ENCODE measurements around the gene PLPP1.

Gene PLPP1

DNA sequence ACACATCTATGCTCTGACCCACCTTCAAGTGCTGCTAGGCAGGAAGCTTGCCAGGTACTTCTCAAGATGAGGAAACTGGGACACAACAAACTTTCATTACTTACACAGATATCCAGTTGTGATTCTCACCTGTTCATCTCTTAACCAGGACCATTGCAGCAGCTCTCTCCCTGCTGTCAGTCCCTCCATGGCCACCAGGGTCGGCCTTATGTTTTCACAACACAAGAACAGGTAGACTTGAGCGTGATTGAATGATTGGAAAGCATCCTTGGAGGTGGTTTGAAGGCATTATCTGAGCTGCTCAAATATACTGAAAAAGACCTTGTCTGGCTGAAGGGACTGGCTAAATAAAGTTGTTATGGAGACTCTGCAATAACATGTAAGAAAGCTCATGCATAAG lies 132.6 kb downstream of the PLPP1 start:
- no peak for DNase-seq

DNA sequence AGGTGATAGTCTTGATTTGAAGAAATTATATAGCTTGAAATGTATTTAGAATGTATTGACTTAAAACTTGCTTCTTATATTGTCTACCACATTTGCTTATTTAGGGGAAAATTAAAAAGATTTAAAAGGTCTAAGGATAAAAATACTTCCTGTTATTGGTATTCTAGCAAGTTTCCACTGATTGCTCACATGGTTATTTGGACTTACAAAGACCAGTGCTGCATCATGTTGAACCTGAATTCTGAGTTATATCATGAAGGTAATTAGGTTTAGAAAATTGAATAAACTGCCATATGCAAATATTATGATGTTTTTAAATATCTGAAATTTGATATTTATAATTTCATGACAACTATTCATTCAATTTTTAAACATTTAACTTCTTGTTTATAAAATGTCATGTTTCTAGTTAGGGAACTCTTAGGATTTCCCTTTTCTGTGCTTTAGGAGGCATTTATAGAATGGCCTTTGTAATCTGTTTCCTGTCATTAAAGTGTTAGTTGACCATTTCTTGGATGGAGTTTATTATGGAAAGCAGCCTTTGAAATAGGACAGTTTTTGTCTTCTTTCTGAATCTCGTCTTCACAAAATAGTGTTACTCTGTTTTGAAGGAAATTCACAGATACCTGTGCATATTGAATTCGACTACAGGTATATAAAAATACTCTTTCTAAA lies 141.1 kb downstream of the PLPP1 start:
- DNase-seq, result no peak

DNA sequence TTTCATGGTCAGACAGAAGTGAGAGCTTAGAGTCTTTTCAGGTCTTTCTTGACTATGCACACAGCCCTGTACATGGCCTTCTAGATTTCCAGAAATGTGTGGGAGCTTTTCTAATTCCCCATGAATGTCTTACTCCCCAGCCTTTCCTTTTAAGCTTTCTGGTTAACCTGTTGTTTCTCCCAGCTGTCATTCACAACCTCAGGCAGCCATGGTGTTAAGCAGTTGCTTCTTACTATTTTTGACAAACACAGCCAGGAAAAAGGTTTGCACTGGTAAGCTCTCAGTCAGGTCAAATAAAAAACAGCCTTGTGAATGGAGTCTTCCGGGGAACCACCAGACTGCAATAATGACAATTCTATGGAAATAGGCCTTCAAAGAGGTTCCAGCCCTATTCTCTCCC lies 142.1 kb downstream of the PLPP1 start:
- DNase-seq, result no peak

DNA sequence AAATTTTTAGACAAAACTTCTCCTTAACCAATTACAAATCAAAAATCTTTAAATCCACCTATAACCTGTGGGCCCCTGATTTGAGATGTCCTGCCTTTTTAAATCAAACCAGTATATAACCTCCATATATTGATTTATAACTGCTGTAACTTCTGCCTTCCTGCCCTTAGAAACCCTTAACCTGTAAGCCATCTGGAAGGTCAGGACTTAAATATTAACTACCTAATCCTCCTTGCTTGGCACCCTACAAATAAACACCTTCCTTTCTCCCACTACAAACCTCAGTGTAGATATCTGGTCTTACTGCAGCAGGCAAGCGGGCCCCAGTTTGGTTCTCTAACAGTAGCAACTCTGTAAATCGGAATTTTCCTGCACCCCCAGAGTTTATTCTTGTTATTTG lies 143.1 kb downstream of the PLPP1 start:
- DNase-seq, result no peak

DNA sequence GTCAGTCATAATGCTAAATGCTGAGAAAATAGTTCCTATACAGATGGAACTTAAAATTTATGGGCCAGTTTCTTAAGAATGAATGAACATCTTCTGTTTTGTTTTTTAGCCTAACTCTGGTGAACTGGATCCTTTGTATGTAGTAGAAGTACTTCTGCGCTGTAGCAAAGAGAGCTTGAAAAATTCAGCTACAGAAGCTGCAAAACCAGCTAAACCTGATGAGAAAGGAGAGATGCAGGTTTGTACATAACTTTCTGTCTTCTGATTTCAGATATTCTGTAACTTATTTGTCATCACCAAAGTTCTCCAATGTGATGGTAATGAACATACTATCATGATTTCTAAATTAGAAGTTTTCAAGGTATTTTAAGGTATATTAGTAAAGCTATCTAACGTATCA lies 146.9 kb downstream of the PLPP1 start:
- no peak for DNase-seq

DNA sequence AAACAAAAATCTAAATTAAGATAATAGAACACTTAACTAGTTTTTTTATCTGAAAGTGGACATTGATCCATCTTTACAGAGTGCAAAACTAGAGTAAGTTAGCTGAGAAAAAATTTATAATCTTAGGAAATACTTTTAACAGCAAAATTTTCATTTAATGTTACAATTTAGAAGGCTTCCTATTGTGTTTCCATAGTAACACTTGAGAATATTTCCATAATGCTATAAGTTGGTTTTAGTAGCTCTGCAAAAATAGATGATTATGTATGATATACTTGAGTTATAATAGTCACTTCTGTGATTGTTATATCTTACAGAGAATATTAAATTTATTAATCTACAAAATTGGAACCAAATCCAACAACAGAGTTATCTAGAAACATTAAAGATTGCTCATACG lies 148.4 kb downstream of the PLPP1 start:
- no peak for DNase-seq

DNA sequence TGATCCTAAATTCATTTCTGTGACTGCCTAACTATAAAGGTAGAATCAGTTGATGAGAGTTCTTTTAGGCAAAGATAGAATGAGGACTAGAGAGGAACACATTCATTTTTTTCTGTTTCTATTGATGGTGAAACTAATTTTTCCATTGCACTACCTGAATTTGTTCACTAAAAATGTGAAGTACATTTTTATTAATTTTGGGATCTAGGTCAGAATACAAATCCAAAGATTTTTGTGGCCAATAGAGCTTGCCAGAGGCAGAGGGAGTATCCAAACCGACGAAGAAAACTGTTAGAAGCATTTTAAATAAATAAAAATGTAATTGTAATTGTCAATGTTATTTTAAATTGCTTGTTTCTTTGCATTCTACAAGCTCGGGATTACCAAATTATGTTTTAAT lies 148.9 kb downstream of the PLPP1 start:
- DNase-seq, result no peak

DNA sequence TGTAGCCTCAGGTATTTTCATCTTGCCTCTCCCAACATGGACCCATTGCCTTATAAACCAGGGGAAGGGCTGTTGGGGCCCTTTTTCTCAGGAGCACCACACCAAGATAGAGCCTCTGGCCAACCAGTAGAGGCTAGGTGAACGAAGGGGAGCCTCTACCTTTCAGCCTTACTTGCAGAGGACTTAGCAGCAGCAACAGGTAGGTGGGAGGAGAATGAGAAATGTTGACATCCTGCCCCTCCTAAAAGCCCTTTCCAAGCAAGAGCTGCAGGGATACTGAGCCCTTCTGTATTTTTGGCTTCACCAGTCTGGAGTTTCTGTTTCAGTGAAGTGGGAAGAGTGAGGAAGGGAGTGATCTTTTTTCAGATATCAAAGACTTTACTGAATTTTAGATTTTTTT lies 149.5 kb downstream of the PLPP1 start:
- no peak for DNase-seq

DNA sequence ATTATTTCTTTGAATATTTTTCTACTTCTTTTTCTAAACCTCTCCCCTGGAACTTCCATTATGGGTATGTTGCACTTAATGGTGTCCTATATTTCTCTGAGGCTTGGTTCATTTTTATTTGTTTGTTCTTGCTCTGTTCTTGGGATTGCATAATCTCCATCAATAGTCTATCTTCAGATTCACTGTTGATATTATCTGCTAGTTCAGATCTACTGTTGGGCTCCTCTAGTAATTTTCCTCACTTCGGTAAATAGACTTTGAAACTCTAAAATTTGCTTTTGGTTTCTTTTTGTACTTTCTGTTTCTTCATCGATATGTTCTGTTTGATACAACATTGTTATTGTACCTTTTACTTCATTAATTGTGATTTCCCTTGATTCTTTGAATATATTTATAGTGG lies 150.7 kb downstream of the PLPP1 start:
- no peak for DNase-seq

DNA sequence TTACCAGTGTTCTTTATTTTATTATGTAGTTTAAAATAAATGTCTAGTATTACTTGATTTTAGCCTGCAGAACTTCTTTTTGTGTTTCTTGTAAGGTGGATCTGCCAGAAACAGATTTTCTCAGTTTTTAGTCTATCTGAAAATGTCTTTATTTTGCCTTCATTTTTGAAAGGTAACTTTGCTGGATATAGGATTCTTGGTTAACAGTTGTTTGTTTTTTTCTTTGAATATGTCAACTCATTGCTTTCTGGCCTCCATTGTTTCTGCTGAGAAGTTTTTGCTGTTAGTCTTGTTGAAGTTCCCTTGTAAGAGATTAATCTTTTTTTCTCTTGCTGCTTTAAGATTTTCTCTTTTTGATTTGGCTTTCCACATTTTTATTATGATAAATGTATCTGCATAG lies 151.5 kb downstream of the PLPP1 start:
- no peak for DNase-seq

DNA sequence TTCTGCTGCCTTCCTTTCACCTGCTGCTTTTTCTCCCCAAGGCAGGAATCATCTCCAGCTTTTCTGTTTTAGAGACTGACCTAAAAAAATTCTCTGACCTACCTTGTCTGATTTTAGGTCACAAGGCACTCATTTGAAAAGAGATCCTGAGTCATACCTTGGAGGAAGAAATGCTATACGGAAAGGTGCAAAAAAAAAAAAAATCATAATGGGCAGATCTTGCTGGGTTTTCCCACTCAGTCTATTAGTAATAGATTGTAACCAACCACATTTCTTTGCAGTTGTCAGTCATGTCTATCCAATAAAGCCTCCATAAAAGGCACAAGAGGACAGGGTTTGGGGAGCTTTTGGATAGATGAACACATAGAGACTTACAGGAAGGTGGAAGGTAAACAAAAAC lies 157.0 kb downstream of the PLPP1 start:
- DNase-seq, result no peak

Measured in effector CD4-positive, alpha-beta T cell (primary cell).